Measurements from ENCODE around the gene FASTK.

The FASTK gene

DNA sequence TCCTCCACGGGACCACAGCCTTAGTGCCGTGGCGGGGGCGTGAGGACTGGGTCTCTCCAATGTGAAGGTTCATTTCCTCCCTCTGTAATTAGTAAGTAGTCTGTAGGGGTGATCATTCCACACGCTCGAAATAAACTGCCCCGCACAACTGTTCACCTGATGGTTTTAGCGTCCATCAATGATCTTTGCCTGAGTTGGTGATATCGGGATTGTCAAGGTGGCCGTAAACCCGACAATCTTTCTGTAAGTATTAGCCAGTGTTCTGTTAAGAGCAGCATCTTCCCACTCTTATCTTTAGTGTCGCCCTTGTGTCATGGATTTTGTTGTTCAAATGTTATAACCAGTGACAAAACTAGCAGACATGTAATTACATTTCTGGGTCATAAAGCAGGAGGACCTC is 23.4 kb upstream of the FASTK start:
- no peak overlapping the region for H3K9ac ChIP-seq (ENCODE audit: low read length)

DNA sequence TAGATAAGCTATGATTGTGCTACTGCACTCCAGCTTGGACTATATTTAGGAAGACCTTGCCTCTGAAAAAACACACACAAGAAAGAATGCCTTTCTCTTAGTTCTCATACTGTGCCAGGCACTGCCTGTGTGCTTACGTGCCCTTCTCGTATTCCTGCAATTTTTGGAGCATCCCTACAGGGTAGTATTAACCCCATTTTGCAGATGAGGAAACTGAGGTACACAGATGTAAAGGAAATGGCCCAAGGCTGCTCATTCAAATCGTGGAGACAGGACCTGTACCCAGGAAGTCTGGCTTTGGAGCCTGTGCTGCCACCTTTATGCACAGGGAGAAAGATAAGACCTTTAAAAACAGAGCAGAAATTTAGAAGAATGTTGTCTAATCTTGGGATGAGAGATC is 22.4 kb upstream of the FASTK start:
- Histone ChIP-seq H3K36me3 (ENCODE audit: low read length) (no peaks in the 10 kb centered on the region), H3K4me3 (ENCODE audit: insufficient read depth, low read length, poor library complexity, severe bottlenecking) (no peak overlapping the region), H3K9ac (ENCODE audit: low read length) (no peak overlapping the region), H4K20me1 (ENCODE audit: low read depth, low read length) (no peaks in the 10 kb centered on the region), H3K9me2 (replicated peaks; ENCODE audit: insufficient read depth, low read length) (no peaks in the 10 kb centered on the region), H3K9me3 (ENCODE audit: insufficient read depth, low read length) (no peaks in the 10 kb centered on the region), H3K4me2 (ENCODE audit: low read depth, low read length, poor library complexity, severe bottlenecking) (no peak overlapping the region), H2AFZ (ENCODE audit: low read depth, low read length, severe bottlenecking) (no peak overlapping the region), H3K79me2 (ENCODE audit: insufficient read depth, low read length) (no peaks in the 10 kb centered on the region), H3K27me3 (ENCODE audit: low read length) (no peaks in the 10 kb centered on the region), H3F3A (ENCODE audit: insufficient read depth) (no peaks in the 10 kb centered on the region), H3K27ac (ENCODE audit: low read depth, low read length) (no peak overlapping the region)
- TF ChIP-seq EZH2phosphoT487 (conservative IDR thresholded peaks at IDR 0.05; ENCODE audit: low read length) = no peak
- TF ChIP-seq, protein P1, sequence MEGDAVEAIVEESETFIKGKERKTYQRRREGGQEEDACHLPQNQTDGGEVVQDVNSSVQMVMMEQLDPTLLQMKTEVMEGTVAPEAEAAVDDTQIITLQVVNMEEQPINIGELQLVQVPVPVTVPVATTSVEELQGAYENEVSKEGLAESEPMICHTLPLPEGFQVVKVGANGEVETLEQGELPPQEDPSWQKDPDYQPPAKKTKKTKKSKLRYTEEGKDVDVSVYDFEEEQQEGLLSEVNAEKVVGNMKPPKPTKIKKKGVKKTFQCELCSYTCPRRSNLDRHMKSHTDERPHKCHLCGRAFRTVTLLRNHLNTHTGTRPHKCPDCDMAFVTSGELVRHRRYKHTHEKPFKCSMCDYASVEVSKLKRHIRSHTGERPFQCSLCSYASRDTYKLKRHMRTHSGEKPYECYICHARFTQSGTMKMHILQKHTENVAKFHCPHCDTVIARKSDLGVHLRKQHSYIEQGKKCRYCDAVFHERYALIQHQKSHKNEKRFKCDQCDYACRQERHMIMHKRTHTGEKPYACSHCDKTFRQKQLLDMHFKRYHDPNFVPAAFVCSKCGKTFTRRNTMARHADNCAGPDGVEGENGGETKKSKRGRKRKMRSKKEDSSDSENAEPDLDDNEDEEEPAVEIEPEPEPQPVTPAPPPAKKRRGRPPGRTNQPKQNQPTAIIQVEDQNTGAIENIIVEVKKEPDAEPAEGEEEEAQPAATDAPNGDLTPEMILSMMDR (IDR thresholded peaks at IDR 0.05; ENCODE audit: insufficient read depth, low read length, poor library complexity, severe bottlenecking) = no peak

More for the DNA sequence above, 23.4 kb upstream of the FASTK start:
- Histone ChIP-seq H3K27me3 (ENCODE audit: low read length) (no peaks in the 10 kb centered on the region), H3K79me2 (ENCODE audit: insufficient read depth, low read length) (no peaks in the 10 kb centered on the region), H3K36me3 (ENCODE audit: low read length) (no peaks in the 10 kb centered on the region), H3K9me2 (replicated peaks; ENCODE audit: insufficient read depth, low read length) (no peaks in the 10 kb centered on the region), H4K20me1 (ENCODE audit: low read depth, low read length) (no peaks in the 10 kb centered on the region), H2AFZ (ENCODE audit: low read depth, low read length, severe bottlenecking) (no peak overlapping the region), H3K27ac (ENCODE audit: low read depth, low read length) (no peak overlapping the region), H3F3A (ENCODE audit: insufficient read depth) (no peaks in the 10 kb centered on the region), H3K9me3 (ENCODE audit: insufficient read depth, low read length) (no peaks in the 10 kb centered on the region), H3K4me2 (ENCODE audit: low read depth, low read length, poor library complexity, severe bottlenecking) (no peak overlapping the region), H3K4me3 (ENCODE audit: insufficient read depth, low read length, poor library complexity, severe bottlenecking) (no peak overlapping the region)
- TF ChIP-seq, protein P1 (IDR thresholded peaks at IDR 0.05; ENCODE audit: insufficient read depth, low read length, poor library complexity, severe bottlenecking) = no peak
- TF ChIP-seq EZH2phosphoT487 (conservative IDR thresholded peaks at IDR 0.05; ENCODE audit: low read length) = no peak

DNA sequence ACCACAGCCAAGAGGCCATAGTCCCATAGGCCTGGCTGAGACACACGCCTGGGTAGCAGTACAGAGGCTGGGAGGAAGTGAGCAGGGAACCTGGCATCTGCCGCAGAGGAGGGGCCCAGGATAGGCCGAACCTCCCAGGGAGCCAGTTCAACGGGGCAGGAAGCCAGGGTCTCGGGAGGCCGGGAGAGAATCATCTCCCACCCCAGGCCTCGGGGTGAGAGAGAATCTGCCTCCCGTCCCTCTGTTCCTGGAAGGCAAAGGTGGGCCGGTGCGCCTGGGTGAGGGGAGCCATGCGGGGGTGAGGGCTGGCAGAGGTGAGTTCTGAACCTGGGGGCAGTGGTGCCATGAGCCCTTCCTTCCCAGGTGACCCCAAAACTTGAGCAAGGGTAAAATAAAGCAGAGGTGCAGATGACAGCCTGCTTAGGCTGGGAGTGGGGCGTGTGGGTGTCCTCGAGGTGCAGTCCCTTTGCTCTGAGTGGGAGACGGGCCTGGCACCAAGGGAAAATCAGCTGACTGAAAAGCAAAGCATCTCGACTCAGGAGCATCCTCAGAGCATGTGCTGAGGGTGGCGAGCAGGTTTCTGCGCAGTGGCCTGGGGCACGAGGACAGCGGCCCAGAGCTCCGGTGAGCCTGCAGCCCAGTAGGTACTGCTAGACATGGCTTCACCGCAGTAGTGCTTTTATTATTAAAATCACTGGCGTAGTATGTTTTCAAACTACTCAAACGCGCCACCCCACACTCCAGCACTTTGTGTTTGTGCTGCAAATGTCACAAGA is 21.2 kb upstream of the FASTK start:
- H3K79me2 ChIP-seq (ENCODE audit: insufficient read depth, low read length) = no peaks in the 10 kb centered on the region
- no peaks in the 10 kb centered on the region for H3K9me3 ChIP-seq (ENCODE audit: insufficient read depth, low read length)
- no peak overlapping the region for H3K4me2 ChIP-seq (ENCODE audit: low read depth, low read length, poor library complexity, severe bottlenecking)
- H4K20me1 ChIP-seq (ENCODE audit: low read depth, low read length) = no peaks in the 10 kb centered on the region
- no peak overlapping the region for H2AFZ ChIP-seq (ENCODE audit: low read depth, low read length, severe bottlenecking)
- H3K4me3 ChIP-seq (ENCODE audit: insufficient read depth, low read length, poor library complexity, severe bottlenecking) = no peak overlapping the region
- H3K9ac ChIP-seq (ENCODE audit: low read length) = no peak overlapping the region
- no peaks in the 10 kb centered on the region for H3K36me3 ChIP-seq (ENCODE audit: low read length)
- H3K9me2 ChIP-seq (replicated peaks; ENCODE audit: insufficient read depth, low read length) = no peaks in the 10 kb centered on the region
- H3F3A ChIP-seq (ENCODE audit: insufficient read depth) = no peaks in the 10 kb centered on the region
- H3K27ac ChIP-seq (ENCODE audit: low read depth, low read length) = no peak overlapping the region
- TF ChIP-seq EZH2phosphoT487 (conservative IDR thresholded peaks at IDR 0.05; ENCODE audit: low read length) = no peak
- TF ChIP-seq, protein P1 (IDR thresholded peaks at IDR 0.05; ENCODE audit: insufficient read depth, low read length, poor library complexity, severe bottlenecking) = no peak
- H3K27me3 ChIP-seq (ENCODE audit: low read length) = no peaks in the 10 kb centered on the region

Measured in SU-DHL-6 (cell line).